GM21737 (cell line): ENCODE results near the gene OR10A3.
"Not testable (repeated sequence)": the region's sequence is repeated elsewhere in the genome, so short reads cannot be mapped to it uniquely, and the experiment has no call there.

Source experiments
- ATAC-seq: cut with Tn5 transposase; IDR thresholded peaks from one replicate; pipeline ENCODE4 v1.9.1; 2021; ENCODE audit warnings: mild to moderate bottlenecking, moderate library complexity; ENCODE audit not compliant: unreplicated experiment

The OR10A3 gene, protein sequence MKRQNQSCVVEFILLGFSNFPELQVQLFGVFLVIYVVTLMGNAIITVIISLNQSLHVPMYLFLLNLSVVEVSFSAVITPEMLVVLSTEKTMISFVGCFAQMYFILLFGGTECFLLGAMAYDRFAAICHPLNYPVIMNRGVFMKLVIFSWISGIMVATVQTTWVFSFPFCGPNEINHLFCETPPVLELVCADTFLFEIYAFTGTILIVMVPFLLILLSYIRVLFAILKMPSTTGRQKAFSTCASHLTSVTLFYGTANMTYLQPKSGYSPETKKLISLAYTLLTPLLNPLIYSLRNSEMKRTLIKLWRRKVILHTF

DNA sequence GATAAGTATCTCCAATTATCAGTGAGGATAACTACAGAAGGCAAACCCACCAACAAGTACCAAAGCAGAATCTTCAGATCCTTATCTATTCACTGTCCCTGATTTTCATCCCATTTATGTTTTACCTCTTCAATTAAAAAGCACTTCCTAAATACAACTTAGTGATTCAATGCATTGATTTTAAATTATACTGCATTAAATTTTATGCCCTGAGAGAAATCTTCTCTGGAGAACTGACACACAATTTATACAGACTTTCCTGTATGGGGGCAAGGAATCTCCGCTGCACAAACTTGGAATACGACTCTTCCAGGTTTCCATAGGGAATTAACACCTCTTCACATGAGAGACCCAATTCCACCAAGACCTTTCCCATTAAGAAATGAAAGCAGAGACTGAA is at the start of gene OR10A3:
Gene OR10A3, minus strand, starts transcription at position 101 of the 400 bp plus-strand sequence. CDS start 2,188 bp downstream, outside the sequence.
- ATAC-seq = no peak

DNA sequence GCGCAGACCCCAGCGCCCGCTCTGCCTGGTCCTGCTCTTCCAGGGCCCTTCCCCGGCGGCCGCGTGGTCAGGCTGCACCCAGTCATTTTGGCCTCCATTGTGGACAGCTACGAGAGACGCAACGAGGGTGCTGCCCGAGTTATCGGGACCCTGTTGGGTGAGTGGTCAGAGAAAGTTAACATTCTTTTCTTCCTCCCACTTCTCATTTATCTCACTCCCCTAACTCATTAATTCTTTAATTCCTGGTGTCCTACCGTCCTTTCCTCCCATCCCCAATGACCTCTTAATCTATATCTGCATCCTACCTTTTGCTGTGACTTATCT is 46.0 kb upstream of the OR10A3 start:
- not testable (repeated sequence) for ATAC-seq

DNA sequence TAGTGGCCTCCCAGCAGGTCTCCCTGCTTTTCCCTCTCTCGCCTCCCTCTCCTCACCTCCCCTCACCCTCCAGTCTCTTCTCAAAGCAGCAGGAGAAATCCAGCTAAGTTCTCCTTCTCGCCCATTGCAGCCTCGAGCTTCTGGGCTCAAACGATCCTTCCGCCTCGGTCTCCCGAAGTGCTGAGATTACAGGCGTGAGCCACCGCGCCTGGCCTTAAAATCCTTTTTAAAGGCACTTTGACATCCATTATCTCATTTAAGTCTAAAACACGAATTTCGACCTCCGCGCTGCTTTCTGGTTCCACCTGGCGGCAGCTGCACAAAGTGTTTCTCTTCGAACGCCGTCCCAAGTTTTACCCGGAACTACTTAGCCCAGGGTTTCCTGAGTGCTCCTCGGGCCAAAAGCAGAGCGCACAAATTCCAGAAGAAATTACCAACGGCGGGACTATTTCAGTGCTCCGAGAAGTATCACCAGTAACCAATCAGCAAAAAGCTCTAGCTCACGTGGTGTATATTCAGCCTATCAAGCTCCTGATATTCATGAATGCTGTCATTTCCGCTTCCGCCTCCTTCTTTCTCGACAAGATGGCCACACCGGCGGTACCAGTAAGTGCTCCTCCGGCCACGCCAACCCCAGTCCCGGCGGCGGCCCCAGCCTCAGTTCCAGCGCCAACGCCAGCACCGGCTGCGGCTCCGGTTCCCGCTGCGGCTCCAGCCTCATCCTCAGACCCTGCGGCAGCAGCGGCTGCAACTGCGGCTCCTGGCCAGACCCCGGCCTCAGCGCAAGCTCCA is 45.5 kb upstream of the OR10A3 start, which contains the start of gene EIF3F:
Gene EIF3F, plus strand, starts transcription at position 570 of the 792 bp plus-strand sequence. Its CDS starts 16 bp downstream, at position 586.
- peak; percentile 95 for ATAC-seq

DNA sequence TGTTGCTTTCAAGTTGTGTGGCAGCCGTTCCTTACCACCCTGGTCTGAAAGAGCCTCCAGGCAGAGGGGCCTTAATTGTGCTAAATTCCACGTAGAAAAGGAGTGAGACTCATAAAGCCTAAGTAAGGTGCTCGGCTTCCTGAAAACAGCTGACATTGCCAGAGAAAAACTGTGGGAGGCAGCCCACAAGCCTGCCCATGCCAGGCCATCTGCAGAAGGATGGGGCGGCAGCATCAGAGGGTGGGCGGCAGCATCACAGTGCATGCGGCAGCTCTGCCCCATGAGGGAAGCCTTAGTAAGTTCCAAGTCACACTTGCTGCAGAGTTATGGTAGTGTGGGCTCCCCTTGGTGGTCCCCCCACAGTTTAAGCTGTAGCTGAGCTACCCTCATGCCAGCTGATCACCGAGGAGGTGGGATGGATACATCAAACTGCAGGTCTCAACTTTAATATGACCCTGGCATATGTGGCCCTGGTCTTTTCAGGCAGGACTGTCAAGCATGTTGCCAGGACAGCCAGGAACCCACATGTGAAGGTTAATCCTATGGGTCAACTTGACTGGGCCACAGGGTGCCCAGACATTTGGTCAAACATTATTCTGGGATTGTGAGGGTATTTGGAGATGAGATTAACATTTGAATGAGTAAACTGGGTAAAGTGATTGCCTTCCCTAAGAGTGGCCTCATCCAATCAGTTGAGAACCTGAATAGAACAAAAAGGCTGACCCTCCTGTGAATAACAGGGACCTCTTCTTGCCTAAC is 42.5 kb upstream of the OR10A3 start:
- no peak for ATAC-seq

DNA sequence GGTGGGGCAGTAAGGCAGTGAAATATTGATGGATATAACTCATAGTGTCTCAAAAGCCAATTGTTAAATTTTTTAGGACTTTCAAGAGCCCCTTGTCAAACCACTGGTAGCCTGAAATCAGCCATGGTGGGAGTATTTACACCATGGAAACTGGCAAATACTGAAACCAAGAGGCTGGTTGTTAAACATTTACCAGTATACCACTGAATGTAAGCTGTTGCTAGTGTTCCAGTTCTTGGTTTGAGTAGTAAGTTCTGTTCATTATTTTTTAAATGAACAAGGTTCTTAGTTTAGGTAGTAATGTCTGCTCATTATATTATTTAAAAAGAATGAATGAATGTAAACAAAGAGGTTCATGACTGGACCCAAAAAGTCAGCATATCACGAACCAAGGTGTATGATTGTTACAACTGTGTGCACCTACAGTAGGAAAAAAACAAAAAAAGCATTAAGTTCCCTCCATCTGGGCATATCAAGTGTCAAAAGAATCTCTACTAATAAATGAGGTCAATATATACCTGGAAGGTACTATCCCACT is 41.1 kb upstream of the OR10A3 start:
- peak; percentile 41 for ATAC-seq

DNA sequence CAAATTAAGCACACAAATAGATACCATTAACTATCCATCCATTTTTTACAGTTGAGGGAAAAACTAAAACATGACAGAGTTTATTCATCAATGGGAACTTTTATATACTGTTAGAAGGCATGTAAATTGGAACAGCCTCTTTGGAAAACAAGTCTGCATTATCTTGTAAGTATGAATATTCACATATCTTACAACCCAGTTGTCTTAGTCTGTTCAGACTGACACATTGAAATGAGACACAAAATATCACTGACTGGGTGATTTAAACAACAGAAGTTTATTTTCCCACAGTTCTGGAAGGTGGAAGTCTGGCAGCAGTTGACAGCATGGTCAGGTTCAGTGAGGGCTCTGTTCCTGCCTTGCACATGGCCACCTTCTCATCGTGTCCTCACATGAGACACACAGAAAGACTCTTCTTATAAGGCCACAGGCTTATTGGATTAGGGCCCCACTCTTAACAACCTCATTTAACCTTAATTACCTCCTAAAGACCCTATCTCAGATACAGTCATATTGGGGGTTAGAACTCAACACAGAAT is 40.2 kb upstream of the OR10A3 start:
- ATAC-seq = no peak

DNA sequence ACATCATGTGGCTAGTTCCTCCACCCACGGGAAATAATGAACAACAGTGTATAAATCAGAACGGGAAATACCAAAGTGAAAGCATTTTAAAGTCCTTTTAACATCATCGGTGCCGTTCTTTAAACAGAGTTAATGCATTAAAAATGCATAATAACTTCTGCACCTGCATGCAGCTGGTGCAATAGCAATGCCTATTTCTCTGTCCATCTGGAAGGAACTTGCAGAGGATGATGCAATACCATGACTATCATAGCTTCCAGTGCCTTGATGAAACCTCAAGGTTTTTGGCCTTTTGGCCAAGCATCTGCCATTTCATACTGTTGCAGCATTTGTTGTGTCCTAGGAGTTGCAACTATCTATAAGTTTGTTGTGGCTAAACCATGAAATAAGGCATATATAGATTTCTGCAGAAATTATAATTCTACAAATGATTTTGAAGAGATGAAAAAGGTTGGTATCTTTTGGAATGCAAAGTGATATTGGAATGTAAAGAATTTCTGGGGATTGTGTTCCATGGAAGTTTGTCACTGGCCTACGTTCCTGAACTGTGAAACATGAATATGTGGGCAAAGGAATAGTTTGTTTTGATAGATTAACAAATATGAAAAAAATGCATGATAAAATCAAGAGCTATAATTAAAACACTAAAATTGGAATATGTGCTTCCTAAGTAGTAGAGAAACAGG is 35.9 kb upstream of the OR10A3 start:
- ATAC-seq = no peak

DNA sequence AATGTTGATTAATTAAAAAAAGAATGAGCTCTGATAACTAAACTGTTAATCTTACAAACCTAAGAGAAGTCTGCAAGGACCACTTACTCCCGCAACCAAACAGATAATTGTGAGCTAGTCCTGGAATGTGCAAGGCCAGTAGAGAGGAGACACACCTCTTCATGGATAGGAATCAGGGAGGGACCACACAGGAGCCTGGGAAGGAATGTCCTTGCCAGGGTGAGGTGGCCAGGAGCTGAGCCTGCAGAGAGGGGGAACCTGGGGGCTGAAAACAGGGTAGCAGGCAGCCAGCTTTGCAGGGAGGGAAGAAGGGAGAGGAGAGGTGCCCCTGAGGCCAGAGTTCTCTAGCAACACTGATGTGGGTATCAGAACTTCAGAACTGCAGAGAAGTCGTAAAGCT is 33.2 kb upstream of the OR10A3 start:
- ATAC-seq = no peak

DNA sequence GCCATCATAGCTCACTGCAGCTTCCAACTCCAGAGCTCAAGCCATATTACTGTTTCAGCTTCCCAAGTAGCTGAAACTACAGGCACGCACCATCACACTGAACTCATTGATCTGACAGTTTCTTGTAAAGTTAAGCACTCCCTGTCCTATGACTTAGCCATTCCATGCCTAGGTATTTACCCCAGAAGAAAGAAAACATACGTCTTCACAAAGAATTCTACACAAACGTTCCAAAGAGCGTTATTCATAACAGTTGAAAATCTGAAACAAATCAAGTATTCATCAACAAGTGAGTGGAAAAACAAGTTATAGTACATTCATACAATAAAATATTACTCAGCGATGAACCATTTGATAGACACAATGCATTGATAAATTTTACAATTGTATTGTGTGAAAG is 31.5 kb upstream of the OR10A3 start:
- ATAC-seq = no peak

DNA sequence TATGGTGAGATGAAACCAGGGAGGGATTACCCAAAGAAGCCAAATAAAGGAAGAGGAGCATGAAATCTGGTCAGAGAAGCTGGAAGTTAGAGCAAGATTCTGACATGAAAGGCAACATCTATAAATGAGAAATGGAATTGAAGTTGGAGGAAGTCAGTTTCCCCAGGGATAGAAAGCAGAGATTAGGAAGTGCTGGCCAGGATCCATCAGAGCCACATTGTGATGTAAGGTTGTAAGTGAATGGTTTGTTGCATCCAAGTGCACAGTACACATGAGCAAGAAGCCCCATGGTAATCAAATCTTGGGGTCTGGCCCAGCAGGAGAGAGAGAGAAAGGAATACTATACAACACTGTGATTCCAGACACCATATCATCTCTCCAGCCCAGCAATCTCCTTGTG is 30.3 kb upstream of the OR10A3 start:
- no peak for ATAC-seq

DNA sequence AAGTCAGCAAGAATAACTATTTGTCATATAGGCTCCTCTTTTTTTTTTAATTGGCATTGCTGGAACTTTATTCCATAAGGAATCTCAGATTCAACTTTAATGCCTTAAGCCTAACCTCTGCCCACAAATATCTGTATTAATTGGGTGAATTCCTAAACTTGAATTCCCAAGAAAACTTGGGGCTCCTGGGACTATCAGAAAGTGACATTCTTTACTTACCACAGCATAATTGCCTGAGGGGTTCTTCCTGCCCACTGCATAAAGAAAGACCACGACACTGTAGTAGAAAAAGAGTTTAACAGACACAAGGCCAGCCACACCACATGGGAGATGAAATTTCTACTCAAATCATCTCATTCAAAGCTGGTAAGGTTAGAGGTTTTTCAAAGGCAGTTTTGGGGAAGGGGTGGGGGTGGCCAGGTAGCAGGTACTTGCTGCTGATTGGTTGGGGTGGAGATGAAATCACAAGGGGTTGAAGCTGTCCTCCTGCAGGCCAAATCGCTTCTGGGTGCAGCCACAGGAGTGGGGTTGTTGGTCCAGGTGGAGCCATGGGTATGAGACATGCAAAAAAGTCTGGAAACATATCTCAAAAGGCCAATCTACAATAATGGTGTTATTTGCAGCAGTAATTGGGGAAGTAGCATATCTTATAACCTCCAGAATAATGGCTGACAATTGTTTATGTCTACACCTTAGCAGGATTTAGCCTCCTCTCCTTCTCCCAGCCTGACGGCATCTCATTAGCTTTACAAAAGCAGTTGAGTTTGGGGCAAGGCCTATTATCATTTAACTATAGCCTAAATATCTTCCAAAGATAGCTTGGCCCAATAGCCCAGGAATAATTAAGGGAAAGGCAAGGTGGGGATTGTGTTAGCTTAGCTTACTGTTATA is 28.5 kb upstream of the OR10A3 start:
- ATAC-seq = no peak

DNA sequence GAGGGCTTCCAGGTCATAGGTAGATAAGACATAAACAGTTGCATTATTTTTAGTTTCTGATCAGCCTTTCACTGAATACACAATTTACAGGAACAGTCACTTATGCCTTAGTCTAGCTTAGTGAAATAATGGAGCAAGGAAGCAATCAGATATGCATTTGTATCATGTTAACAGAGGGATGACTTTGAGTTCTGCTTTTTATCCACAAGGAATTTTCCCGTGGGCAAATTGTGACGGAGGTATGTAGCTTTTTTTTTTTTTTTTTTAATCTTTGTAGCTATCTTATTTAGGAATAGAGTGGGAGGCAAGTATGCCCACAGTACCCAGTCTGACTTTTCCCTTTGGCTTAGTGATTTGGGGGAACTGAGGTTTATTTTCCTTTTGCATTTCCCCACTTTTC is 27.2 kb upstream of the OR10A3 start:
- no peak for ATAC-seq

DNA sequence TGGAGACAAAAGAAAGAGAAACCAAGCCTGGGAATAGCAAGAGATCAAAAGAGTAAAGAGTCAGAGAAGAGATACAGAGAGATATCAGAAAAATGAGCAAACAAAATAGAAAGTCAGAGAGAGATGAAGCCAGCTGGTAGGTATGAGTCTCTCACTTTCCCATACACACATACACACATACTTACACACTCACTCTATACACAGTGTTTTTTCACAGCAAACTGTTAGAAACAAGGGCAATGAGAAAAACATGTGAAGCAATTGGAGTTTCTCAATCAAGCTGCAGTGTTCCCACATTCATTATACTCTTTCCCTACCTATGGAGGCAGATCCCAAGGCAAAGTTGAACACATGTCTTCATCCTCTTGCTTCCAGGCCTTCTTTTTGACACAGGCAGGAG is 26.3 kb upstream of the OR10A3 start:
- no peak for ATAC-seq

DNA sequence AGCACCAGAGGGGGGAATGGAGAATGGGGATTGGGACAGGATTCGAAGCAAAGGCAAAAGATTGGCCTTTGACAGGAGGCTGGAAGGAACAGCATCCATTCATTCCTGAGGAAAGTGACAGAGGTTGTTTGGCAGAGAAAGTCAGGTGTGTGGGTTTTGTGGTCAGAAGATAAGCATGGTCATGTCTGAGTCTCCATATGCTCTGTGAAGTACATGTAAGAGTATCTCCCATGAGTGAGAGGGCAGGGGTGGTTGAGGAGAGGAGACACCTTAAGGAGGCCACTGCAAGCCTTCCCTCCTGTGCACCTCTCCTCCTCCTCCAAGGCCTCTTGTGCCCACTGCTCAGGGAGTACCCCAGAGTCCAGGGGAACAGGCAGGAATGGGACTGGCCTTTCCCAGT is 25.6 kb upstream of the OR10A3 start:
- no peak for ATAC-seq

DNA sequence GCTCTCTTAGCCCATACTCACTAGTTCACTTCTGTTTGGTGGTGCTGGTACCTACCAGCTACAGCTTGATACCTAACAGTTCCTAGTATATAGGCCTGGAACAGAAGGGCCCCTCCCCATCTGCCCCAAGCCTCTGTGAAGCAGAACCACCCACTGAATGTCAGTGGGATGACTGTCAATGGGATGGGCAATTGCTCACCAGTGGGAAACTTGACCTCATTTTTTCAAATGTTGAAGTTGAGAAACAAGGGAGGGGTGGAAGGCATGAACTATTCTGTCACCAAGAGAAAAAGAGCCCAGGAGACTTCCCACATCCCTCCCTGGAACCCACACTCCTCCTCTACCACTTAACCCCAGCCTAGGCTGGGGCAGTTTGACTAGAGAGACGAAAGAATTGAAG is 23.9 kb upstream of the OR10A3 start, which contains the start of gene NLRP10:
Gene NLRP10, minus strand, starts transcription at position 62 of the 400 bp plus-strand sequence. CDS start 1,952 bp downstream, outside the sequence.
- no peak for ATAC-seq

DNA sequence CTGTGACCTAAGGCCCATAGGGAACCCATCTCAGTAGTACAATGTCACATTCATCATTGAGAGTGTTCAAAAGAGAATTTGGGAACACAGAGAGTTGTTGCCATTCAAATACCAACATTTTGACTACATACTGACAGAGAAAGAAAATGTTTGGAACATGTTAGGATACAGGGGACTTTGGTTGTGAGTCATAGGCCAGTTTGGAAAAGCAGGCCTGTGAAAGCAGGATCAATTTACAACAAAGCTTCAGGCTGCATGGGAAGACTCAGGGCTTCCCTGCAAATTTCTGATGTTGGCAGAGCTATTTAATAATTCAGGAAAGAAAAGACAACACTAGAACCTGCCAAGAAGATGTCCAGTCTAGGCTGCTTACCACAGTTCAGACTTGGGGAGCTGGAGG is 23.4 kb upstream of the OR10A3 start:
- ATAC-seq = no peak

DNA sequence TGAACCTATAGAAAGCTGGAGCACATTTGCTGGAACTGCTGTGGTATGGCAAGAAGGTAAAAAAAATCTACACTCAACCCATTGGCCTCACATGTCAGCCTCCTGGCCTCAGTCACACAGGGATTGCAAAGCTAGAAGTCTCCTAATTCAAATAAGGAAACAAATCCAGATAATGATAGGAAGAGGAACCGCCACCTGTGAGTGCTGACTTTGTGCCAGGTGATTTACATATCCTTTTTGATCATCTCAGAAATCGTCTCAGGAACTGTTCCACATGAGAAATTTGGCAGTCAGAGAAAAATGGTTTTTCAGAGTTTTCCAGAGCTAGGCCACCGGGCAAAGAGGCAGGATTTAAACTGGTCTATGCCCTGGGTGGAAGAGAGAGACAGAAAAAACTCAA is 22.8 kb upstream of the OR10A3 start:
- ATAC-seq = no peak

DNA sequence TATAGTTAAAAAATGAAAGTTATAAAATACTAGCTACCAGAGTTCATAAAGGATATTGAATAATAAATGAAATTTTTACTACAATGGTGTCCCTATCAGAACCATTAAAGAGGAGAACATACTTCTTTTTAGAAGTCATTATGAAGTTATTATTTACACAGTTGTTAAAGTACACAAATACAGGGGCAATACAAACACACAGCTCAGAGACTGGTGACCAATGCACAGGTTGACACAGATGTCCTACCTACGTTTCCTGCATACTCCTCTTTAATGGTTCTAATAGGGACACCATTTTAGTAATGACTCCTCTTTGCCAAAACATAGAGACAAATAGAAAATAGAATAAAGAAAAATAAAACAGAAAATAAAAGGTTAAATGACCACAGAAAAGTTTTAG is 13.7 kb upstream of the OR10A3 start:
- no peak for ATAC-seq

DNA sequence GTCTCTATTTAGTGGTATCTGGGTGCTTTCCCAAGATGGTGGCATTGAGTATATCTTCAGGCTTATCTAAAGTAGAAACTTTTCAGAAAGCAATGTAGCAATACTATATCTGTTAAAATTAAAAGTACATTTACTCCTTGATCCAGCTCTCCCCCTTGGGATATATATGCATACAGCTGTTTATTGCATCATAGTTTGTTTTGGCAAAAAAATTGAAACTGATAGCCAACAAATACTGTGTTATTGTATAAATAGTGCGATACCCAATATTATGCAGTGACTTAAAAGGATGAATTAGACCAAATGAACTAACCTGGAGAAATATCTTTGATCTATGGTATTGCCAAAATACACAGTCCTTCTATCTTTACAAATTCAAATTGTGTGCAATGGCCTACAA is 8.4 kb upstream of the OR10A3 start:
- ATAC-seq = no peak
